HG03439 (cell line): Measurements from ENCODE around the gene TMEM200A.

Experiments
- ATAC-seq: cut with Tn5 transposase; IDR thresholded peaks from one replicate; pipeline ENCODE4 v1.9.1; 2021; ENCODE audit warnings: mild to moderate bottlenecking, moderate library complexity; ENCODE audit not compliant: unreplicated experiment

The TMEM200A gene

DNA sequence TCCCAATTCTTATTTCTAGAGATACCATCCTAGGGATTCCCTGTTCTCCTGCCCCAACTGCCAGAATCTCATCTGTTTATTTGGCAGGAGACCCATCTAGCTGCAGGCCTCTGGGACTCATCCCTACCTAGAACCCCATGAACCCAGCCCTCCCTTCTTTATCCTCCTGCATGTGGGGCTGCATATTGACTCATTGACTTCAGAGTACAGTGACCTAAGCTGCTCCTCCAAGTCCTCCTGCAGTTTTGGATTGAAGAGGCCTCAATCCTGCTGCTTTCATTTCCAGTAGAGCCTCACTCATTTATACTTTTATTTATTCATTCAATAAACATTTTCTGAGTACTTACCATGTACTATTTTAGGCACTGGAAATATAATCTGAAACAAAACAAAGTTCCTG is 11.6 kb downstream of the TMEM200A start:
- no peak for ATAC-seq

- no peak for ATAC-seq
Measured at GRCh38 chr6:130377915-130378314, 12.1 kb downstream of the TMEM200A start.

GRCh38 chr6:130379223-130379622 is 13.4 kb downstream of the TMEM200A start:
- ATAC-seq = no peak

- no peak for ATAC-seq
Measured at GRCh38 chr6:130381012-130381411, 15.2 kb downstream of the TMEM200A start.

DNA sequence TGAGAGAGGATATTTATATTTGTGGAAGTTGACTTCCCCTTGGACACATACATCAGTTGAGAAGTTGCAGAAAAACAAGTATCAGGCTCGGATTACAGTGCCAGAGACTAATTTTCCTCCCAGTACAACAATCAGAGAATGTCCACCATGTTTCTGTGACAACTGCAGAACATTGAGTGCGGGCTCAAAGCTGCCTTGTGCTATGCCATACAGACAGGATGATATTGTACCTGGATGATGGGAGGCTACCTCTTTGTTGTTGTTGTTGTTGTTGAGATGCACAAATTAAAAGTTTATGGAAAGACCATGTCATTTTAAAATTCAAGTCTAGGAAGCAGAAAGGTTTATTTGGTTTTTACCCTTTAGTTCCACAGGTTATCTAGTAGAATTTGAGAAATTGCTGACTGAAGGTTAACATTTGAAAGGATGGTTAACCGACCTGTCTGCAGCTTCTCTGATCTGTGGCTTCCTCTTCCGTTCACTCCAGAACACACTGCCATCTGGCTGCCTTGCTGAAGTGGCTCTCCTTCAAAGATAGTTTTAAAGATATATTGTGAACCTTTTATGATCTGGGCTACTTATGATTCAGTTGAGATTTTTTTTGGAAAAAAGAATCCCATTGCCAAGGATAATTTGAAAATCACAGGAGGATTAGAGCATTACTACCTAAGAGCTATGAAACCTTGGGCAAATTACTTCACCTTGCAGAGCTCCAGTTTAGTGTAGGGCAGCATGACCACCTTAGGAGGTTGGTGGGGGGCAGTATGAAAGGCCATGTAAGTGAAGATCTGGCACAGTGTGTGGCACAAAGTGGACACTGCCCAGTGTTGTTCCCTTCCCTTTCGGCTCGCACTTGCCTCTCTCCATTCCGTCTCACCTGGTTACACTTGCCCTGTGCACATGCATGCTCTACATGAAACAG is 15.9 kb downstream of the TMEM200A start:
- ATAC-seq = no peak

DNA sequence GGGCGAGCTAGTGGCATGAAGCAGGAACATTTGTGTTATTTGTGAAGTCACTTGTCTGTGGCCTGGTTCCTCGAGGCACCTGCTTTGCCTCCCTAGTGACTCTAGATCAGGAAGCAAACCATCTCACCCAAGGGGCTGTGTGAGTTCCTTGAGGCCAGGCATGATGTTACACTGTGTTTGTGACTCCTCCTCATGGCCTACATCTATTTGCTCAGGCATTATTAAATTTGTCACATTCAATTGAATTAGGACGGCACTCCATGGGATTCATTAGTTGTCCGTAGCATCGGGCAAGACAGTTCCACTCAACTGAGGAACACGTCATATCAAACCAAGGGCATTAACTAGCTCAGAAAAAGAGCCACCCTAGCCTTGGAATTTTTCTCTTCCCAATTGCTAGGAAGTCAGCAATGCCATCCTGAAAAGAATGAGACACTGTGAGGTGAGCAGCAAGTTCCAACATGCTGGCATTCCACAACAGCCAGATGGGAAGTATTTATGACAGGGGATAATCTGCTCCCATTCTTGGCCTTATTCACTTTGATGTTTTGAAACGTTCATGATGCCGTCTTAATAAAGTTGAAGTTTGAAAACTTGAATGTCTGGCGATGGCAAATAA is 17.2 kb downstream of the TMEM200A start:
- ATAC-seq = no peak

DNA sequence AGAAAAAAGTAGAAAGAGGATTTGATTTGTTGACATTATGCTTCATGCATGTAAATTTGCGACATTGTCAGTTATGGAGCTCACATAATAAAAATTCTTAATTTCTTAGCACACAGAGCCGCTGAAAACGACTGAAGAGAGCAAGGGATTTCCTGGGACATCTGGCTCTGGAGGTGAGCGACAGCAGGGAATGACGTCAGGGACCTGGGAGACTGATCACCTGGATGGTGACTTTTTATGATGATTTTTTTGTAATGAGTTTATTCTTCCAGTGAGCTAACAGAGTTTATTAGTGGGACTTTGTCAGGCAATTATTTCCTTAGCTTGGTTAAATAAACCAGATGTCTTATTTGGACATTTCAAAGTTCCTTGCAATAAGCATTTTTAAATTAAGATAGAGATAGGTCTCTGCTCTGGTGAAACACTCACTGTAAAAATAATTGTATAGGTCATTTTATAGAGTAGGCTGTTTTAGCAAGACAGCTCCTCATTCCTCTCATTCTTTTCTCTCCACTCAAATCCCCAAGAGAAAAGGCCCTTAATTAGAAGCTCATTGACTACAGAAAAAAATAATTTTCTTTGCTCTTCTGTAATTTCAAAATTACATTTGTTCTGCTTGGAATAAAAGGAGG is 19.4 kb downstream of the TMEM200A start:
- ATAC-seq = no peak

GRCh38 chr6:130389142-130389541 is 23.3 kb downstream of the TMEM200A start:
- no peak for ATAC-seq

GRCh38 chr6:130390890-130391289 is 25.1 kb downstream of the TMEM200A start:
- no peak for ATAC-seq

DNA sequence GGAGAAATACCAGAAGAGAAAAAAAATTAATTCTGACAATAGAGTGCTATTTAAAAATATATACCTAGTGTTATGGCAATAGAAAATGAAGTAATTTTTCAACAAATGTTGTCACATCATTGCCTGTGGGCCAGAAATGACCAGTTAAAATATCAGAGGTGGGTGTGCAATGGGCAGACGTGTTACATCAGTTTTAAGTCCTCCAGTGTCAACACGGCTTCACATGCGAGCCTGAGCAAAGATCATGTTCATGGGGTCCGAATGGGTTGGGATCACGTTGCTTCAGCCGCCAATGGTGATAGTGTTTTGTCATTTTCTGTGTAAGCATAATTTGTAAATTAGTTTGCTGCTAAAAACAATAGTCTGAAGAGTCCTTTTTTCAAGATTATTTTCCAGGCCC is 27.5 kb downstream of the TMEM200A start:
- no peak for ATAC-seq

DNA sequence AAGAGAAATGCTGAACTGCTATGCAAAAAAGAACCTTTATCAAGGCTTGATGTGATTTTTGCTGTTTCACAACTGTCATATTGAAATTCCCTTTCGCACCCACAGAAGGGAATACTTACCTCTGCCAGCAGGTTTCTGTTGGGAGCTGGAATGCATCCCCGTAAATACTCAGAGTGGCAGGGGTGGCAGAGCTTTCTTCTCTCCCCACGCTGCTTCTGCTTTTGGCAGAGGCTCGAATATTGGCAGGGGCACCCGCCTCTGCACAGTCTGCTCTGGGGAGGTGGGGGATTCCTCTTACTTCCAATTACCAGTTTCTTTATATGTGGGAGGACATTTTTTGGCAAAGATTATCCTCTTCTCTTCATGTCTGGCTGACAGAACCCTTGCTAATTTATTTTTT is 28.4 kb downstream of the TMEM200A start:
- no peak for ATAC-seq

GRCh38 chr6:130395164-130395563 is 29.3 kb downstream of the TMEM200A start:
- ATAC-seq = no peak

- no peak for ATAC-seq
Measured at GRCh38 chr6:130396722-130397121, 30.9 kb downstream of the TMEM200A start.

DNA sequence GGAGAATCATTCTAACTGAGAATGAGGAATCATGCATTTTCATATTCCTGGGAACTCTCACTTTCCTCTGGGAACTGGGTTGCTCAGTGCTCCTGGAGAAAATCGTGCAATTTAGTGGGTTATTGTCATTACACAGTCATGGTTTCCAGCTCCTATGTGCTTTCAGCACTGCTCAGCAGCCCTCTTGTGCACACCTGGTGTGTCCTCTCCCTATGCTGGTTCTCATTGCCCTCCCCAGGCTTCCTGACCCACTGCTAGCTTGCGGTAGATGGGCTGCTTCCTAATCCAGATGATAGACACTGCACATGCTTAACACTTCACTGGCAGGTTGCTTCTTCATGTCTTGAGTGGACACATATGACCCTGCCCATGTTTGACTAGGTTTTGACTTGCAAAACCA is 39.7 kb downstream of the TMEM200A start:
- no peak for ATAC-seq

DNA sequence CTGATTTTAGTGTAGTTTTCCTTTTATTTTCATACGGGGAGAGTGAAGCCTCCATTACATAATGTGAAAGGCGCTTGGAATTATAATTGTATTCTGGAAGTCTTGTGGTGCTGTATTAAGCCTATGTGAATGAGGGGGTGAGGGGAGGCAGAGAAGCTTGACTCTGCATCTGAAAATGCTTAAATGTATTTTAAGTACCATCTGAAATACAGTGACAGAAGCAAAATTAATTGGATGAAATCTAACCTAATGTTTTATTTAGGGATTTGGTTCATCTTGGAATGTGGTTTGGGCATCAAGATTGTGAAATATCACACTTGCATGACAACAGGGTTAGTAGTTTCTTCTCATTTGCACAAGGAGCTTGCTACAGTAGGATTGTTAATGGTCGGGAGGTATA is 41.2 kb downstream of the TMEM200A start:
- ATAC-seq = no peak

DNA sequence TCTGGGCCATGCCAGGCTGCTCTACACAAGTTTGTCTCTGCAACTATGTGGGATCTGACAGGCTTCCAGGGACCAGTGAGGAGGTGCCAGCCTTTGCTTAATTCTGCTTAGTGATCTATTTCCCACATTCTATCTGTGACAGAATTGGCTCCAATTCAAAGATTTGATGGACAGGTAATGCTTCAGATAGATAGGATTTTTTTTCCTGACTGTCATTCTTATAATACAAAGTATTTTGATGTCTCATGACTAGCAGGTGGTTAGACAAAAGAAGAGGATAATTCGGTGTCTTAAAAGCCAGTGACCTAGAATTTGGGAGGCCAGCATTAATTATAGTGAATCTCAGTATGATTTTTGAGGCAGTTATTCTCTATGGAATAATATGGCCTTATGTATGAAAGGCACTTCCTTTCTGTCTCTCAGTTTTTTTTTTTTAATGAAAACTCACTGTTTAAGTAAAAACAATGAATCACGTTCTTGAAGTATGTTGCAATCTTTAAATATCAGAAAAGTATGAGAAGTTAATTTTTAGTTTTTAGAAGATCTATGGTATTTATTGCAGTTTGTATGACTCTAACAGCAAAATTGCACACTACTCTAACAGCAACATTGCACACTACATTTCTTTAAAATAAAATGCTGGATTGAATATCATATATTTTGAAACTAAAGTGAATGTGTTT is 43.7 kb downstream of the TMEM200A start:
- ATAC-seq = no peak

GRCh38 chr6:130411481-130411880 is 45.7 kb downstream of the TMEM200A start:
- ATAC-seq = no peak

- ATAC-seq = no peak
Measured at GRCh38 chr6:130412556-130413290, 46.9 kb downstream of the TMEM200A start.

GRCh38 chr6:130417951-130418350 is 52.1 kb downstream of the TMEM200A start:
- ATAC-seq = no peak

- no peak for ATAC-seq
Measured at GRCh38 chr6:130420911-130421310, 55.1 kb downstream of the TMEM200A start.

DNA sequence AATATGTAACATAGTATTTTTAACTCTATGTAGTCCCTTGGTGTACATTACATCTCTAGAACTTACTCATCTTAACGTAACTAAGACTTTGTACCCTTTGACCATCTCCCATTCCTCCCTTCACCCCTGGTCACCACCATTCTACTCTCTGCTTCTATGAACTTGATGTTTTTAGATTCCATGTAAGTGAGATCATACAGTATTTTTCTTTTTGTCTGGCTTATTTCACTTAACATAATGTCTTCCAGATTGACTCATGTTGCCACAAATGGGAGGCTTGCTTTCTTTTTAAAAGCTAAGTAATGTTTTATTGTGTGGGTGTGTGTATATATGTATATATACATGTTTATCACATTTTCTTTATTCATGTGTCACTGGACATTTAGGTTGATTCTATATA is 55.8 kb downstream of the TMEM200A start:
- no peak for ATAC-seq
